K562 treated with DMSO at 1 percent for 4 hours (cell line): ENCODE results near the gene PBX2. TPM values are rescaled to one million over a fixed set of nuclear protein-coding genes. Genes with fewer than 3 reads are reported as not detected.

Experiments
- total RNA-seq: library from RNA; unstranded; fragments of 300-600 nt; gene quantifications from 2 replicates; pipeline ENCODE4 v1.2.3, GENCODE V29; 2022; ENCODE audit not compliant: insufficient read depth

The PBX2 gene
- total RNA-seq, result 58.1 and 74.9 TPM in 2 replicates

GRCh38 chr6:32190054-32190851 is at the start of gene PBX2:
Gene PBX2 (minus strand): TSS chr6:32190202. CDS start chr6:32189915, 287 bp downstream.

GRCh38 chr6:32223258-32224235 is 33.5 kb upstream of the PBX2 start, which contains the start of gene NOTCH4:
Gene NOTCH4 (minus strand): TSS chr6:32224067. CDS start chr6:32223928, 139 bp downstream.

GRCh38 chr6:32192608-32193039 is 2.6 kb upstream of the PBX2 start, which contains the start of gene GPSM3:
Gene GPSM3 (minus strand): TSS chr6:32192643. CDS start chr6:32192513, 130 bp downstream.

GRCh38 chr6:32184084-32184640 is 5.8 kb downstream of the PBX2 start, which contains the start of gene AGER:
Gene AGER (minus strand): TSS chr6:32184253. CDS start chr6:32184222, 31 bp downstream.

GRCh38 chr6:32177788-32178546 is 12.0 kb downstream of the PBX2 start, which contains the start of gene RNF5:
Gene RNF5 (plus strand): TSS chr6:32178405. CDS start chr6:32178512, 107 bp downstream.

GRCh38 chr6:32175711-32176475 is 14.1 kb downstream of the PBX2 start, which contains the start of gene AGPAT1:
Gene AGPAT1 (minus strand): TSS chr6:32176084. CDS start chr6:32171496, 4,588 bp downstream.

GRCh38 chr6:32164295-32164694 is 25.7 kb downstream of the PBX2 start, which contains the start of gene EGFL8:
Gene EGFL8 (plus strand): TSS chr6:32164595. CDS start chr6:32166166, 1,571 bp downstream.

GRCh38 chr6:32153564-32154513 is 36.2 kb downstream of the PBX2 start, which contains the start of gene PPT2:
Gene PPT2 (plus strand): TSS chr6:32154141. CDS start chr6:32154595, 454 bp downstream.

GRCh38 chr6:32151863-32152768 is 37.9 kb downstream of the PBX2 start, which contains the start of gene PRRT1:
Gene PRRT1 (minus strand): TSS chr6:32151939. CDS start chr6:32151827, 112 bp downstream.

Other genes with a start within 250 kb of the PBX2 start
- 3.8 TPM in 1 of 2 replicates, not detected in the other for gene CFB, start 244.1 kb downstream of the PBX2 start, total RNA-seq
- gene NELFE, start 231.2 kb downstream of the PBX2 start, total RNA-seq, result 78.2 and 128 TPM in 2 replicates
- gene SKIC2, start 231.0 kb downstream of the PBX2 start, total RNA-seq, result 43.6 and 60.1 TPM in 2 replicates
- gene DXO, start 218.1 kb downstream of the PBX2 start, total RNA-seq, result 16.6 and 24.1 TPM in 2 replicates
- gene C4A, start 208.1 kb downstream of the PBX2 start, total RNA-seq, result 4.3 and 10.0 TPM in 2 replicates
- gene C4B, start 175.4 kb downstream of the PBX2 start, total RNA-seq, result 3.6 and 8.2 TPM in 2 replicates
- 0.98 and 1.1 TPM in 2 replicates for gene CYP21A2, start 151.8 kb downstream of the PBX2 start, total RNA-seq
- 22.0 and 35.7 TPM in 2 replicates for gene TNXB, start 80.9 kb downstream of the PBX2 start, total RNA-seq
- gene ATF6B, start 62.0 kb downstream of the PBX2 start, total RNA-seq, result 120 and 128 TPM in 2 replicates
- gene FKBPL, start 59.9 kb downstream of the PBX2 start, total RNA-seq, result 11.5 and 15.9 TPM in 2 replicates
- 2.9 and 6.5 TPM in 2 replicates for gene PRRT1, start 38.3 kb downstream of the PBX2 start, total RNA-seq
- gene PPT2, start 36.1 kb downstream of the PBX2 start, total RNA-seq, result 38.0 and 64.2 TPM in 2 replicates
- gene EGFL8, start 25.6 kb downstream of the PBX2 start, total RNA-seq, result 8.0 and 27.8 TPM in 2 replicates
- gene AGPAT1, start 14.1 kb downstream of the PBX2 start, total RNA-seq, result 119 and 131 TPM in 2 replicates
- 263 and 269 TPM in 2 replicates for gene RNF5, start 11.8 kb downstream of the PBX2 start, total RNA-seq
- gene AGER, start 5.9 kb downstream of the PBX2 start, total RNA-seq, result 7.3 and 8.0 TPM in 2 replicates
- 67.6 and 81.7 TPM in 2 replicates for gene GPSM3, start 2.4 kb upstream of the PBX2 start, total RNA-seq
- gene NOTCH4, start 33.9 kb upstream of the PBX2 start, total RNA-seq, result 2.3 TPM in 2 replicates
- gene TSBP1, start 181.7 kb upstream of the PBX2 start, total RNA-seq, result not detected in 2 replicates
- gene BTNL2, start 217.0 kb upstream of the PBX2 start, total RNA-seq, result not detected in 2 replicates
- not detected in 2 replicates for gene HLA-DRA, start 249.7 kb upstream of the PBX2 start, total RNA-seq